Measurements from ENCODE around the gene OVOL1.

OVOL1 gene

DNA sequence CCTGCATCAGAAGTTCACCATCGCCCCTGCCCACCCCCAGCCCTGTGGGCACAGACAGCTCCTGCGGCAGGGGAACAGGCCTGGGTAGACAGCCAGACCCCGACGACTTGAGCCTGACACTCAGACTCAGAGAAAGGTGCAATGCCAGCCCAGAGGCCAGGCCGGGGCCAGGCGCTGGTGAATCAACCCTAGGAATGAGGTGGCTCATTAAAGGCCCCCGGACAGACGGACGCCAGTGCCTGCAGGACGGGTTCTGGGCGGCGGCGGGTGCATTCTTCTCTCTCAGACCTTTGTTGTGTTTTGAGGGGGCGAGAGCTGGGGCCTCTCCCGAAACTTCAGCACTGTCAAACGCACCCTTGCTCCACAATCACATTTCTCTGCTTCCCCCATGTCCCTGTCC lies 5.6 kb downstream of the OVOL1 start:
- DNase-seq, result no peak

DNA sequence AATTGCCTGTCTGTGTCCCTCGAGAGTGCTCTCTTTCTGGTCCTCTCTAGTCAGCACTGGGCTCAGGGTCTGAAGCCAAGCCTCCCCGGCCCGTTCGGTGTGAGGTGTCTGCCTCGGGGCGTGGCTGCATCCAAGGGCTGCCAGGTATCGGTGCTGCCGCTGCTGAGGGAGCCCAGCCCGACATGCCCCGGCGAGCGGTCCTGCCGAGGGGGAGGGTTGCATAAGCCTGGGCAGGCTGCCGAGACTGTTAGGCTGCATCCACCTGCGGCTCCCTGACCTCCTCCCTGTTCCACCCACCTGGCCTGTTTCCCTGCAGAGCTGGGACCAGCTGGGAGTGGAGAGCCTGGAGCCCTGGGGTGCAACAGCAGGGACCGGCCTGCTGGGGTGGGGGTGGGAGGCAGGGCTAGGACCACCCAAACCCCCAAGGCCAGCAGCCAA lies 6.3 kb downstream of the OVOL1 start:
- no peak for DNase-seq

DNA sequence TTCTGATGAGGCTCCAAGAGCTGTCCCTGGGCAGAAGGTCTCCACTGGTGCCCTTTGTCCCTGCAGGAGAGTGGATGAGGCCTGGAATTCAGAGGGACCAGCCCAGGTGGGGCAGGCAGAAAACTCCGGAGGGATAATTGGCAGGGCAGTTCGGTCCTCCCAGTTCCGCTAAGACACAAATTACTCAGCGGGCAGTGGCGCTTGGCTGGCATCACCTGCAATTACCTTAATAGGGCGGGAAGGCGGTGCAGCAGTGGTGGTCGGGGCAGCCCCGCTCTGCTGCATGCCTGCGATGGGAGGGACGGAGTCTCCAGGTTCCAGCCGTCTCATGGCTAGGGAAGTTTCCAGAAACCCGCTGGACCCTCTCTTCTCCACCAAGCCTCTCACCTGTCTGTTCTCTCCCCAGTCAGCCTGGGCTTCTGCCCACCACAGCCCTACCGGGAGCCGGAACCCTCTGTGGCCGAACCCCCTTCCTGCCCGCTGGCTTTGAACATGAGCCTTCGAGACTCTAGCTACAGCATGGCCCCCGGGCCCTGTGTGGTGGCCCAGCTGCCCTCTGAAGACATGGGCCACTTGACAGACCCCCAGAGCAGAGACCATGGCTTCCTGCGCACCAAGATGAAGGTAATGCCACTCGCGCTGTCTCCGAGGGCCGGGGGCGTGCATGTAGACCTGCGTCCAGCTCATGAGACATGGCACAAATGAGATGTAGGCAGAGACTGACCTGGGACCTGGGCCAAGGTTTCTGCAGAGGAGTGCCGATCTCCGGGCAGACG lies 7.0 kb downstream of the OVOL1 start:
- DNase-seq, result no peak

DNA sequence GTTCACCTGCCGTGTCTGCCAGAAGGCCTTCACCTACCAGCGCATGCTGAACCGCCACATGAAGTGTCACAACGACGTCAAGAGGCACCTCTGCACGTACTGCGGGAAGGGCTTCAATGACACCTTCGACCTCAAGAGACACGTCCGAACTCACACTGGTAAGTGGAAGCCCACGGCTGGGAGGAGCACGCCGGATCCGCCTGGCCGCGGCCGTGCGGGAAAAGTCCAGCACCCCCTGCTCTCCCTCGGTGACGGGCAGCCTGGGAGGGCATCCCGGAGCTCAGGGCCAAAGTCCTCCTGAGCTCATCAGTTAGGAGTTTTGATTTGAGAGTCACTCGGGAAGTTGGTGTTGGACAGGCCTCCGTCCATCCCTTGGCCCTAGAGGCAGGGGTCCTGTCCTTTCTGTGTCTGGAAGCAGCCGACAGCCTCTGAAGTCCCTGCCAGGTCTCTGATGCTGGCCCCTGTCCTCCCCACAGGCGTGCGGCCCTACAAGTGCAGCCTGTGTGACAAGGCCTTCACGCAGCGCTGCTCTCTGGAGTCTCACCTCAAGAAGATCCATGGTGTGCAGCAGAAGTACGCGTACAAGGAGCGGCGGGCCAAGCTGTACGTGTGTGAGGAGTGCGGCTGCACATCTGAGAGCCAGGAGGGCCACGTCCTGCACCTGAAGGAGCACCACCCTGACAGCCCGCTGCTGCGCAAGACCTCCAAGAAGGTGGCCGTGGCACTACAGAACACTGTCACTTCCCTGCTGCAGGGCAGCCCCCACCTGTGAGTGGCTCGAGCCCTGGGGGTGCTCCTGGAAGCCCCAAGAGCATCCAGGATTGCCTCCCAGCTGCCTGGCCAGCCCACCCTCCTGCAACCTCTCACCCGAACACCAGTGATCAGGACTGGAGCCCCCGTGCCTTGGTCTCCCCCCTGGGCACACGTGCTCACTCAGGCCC lies 8.0 kb downstream of the OVOL1 start:
- DNase-seq, result no peak

DNA sequence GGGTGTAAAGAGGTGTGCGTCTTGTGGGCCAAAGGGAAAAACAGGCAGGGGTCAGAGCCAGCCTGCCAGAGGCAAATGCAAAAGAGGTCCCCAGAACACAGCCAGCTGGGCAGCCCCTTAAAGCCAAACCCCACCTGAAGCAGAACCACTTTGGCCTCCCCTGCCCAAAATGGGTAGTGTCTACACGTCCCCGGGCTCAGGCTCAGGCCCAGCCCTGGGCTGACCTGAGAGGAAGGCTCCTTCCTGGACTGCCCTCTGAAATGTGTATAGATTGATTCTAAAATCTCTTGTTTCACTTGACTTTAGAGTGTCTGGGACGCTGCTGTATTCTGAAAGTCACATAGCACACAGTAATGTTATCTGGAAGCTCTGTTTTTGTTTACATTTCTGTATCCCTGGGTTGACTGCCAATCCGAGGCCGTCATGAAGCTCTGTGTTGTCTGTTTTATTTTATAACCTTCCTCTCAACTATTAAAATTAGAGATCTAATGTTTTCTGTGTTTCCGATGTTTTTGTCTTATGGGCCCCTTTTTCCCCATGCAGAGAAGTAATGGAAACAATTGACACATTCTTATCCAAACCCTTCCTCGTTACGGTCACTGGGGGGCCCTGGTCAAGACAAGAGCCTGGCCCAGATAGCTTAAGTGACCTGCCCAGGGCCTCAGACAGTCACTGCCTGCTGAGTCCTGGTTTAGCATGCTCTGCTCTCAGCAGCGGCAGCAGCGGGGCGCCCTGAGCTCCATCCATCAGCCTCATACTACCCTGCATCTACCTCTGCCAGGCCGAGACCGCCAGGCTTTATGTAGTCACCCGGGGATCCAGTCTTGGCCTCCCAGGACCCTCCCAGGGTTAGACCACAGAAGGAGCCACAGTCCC lies 10.1 kb downstream of the OVOL1 start:
- DNase-seq, result no peak

DNA sequence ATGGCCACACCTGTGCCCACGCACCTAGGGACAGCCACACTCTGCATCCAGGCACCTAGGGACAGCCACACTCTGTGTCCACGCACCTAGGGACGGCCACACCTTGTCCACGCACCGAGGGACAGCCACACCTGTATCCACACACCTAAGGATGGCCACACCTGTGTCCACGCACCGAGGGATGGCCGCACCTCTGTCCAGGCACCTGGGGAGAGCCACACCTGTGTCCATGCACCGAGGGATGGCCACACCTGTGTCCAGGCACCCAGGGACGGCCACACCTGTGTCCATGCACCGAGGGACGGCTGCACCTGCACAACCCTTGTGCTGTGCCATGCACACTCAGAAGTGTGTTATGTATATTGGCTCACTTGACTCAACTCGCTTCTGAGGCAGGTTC lies 10.8 kb downstream of the OVOL1 start:
- no peak for DNase-seq

DNA sequence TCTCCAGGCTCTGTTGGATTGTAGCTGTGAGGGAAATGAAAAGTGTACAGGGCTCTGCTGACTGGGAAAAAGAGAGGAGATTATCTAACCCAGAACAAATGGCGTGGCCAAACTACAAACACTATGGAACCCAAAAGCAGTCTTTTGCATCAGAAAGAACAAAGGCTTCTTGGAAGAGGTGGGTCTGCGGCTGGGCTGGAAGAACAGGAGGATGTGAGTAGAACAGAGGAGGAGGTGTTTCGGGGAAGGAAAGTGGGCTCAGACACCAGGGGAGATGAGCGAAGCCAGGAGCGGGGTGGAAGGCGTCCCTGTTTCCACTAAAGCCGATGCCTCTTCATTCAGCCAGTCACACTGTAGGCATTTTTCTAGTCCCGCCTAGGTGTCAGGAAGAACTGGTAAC lies 12.0 kb downstream of the OVOL1 start:
- no peak for DNase-seq

DNA sequence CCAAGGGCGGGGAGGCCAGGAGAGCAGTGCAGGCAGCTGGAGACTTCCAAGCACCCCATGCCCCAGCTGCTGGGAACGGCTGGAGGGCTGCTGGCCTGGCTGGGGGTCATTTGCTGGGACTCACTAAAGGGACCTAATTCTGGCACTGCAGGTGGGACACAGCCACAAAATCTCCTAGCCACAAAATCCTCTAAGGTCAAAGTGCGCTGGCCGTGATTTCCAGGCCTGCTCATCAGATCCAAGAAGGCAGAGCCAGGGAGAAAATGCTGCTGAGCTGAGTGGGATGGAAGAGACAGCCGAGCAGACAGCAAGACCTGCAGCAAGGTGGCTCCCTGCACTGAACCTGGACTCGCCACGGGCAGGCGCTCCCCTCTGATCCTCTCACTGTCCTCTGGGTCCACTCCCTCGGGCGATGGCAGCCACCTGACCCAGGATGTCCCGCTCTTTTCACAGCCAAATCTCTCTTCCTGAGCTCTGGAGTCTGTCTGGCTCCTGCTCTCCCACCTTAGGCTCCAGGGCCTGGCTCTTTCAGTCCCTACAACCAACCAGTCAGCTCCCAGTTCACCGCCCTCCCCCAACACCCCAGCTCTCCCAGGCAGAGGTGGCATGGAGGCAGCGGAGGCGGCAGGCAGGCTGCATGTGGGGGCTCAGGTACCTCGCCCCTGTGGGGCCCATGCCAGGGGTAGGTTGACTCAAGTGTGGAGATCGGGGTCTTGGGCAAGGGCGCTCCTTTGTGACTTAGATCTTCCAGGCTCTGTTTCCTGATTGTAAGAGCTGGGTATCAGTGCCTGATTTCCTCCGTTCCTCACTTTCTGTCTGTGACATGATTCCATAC lies 14.5 kb downstream of the OVOL1 start:
- no peak for DNase-seq

DNA sequence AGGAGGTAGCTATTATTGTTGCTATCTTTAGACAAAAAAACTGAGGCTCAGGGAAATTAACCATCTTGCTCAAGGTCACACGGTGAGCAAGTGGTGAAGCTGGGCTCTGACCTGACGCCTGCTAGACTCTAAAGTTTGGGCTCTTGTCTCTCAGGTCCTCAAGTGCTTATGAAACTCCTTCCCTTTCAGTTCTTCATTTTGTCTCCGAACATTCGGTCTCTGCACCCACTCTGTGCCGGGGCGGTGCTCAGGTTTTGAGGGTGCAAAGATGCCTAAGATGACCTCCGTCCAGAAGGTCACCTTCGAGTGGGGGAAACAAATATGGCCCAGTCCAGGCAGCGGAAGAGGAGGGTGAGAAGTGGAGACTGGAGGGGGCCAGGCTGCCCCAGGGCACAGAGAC lies 16.0 kb downstream of the OVOL1 start:
- DNase-seq, result peak; percentile 23

DNA sequence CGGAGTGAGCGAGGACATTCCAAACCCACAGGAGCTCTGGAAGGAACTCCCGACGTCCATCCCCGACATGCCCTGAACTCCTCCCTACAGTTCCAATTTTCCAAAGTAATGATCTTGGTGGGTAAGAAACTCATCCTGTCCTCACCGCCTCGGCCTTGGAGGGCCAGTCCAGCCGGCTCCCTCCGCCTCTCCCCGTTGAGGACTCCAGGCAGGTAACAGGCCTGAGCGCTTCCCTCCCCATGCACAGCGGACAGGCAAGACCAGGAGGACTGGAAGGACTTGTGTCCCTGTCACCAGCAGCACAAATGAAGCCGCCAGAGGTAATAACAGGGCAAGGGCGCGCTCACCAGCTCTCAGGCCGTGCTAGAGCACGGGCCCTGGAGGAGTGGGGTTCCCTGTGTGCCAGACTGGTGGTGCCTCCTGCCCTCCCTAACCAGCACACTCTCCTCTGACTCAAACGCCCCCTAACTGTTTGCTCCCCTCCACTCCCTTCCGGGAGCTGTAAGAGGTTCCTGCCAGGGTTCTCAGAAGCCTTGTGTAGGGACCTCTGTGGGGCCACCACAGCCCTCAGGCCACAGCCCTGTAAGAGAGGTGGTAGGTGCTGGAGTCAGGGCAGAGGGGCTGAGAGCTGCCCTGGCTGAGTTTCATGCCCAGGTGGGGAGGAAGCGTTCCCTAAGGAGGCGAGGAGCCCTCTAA lies 17.1 kb downstream of the OVOL1 start:
- no peak for DNase-seq

DNA sequence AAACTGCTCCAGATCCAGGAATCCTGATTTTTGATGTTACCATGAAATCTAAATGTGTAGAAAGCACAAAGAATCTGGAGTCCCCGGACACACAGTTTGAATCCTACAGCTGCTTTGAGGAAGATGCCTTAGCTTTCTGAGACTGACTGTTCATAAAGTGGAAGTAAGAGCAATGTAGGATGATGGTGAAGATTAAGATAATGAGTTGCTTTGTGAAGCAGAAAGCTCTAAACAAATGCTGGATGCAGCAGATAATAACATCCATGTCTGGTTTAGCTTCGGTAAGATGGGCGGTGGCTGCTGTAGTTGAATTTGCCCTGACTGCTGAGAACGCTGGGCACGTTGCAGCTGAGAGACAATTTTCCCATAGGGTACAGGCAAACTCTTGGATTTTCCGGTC lies 20.1 kb downstream of the OVOL1 start:
- DNase-seq, result peak in 1 of 2 donors; percentile 41

DNA sequence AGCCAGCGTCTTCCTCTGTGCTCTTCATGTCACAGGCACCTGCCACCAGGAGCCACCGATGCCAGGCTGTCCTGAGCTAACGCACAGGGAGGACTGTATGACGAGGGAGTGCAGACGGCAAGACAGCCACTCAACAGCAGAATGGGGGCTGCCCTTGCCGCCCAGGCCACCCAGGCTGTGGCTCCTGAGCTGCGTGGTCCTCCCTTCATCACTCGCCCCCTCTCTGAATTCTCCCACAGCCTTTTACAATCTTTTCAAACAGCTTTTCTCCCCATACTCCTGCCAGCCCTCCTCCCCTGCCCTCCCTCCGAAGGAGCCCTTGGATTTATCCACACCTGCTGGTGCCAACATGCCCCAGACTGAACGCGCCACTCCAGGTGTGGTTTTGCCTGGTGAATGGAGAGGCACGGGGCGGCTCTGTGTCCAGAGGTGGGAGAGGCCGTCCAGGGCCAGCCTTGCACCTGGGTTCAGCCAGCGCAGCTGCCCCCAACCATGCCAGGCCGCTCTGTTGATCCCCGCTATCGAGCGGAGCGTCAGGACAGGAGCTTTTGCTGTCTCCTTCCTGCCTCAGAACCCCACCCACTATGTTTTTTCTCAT lies 22.0 kb downstream of the OVOL1 start:
- no peak for DNase-seq

DNA sequence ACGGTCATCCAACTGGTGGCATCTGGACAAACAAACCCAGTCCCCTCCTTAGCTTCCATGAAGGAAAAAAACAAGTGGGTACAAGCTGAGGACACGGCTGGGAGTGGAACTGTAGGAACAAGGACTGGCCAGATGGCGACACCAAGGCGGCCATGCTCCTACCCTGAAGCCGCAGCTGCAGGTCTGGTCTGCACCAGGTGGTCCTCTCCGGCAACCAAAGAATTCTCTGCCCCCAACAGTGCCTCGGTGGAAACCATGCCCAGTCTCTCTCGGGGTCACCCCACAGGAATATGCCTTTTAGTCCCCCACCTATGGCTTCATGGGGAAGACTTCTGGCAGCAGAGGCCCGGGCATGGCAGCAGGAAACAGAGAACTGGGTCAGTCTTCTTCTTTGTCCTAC lies 22.6 kb downstream of the OVOL1 start:
- no peak for DNase-seq

DNA sequence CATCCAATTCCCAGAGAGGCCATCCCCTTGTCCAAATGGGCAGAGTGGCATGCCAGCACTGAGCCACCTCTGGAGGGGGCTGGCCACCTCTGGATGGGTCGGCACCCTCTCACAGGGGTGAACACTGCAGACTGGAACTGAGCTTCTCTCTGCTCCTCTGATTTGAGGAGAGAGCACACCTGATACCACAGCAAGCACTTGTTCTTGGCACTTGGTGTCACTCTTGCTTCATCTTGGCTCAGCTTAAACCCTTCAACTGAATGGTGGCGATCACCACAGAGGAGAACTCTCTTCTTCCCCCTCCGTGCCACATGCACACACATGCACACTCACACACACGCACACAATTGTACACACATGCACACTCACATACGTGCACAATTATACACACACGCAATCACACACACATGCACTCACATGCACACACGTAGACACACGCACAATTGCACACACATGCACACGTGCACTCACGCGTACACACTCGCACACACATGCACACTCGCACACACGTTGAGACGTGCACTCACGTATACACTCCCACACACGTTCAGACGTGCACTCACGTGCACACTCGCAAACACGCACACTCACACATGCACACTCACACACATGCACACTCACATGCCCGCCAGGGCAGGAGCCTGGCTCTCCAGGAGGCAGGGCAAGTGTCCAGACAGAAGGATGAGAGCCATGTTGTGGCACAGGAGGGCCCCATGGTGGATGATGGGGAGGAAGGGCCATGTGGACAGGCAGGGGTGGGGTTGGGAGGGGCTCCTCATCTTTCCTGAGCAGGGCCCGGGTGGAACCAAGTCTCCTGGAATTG lies 23.4 kb downstream of the OVOL1 start:
- DNase-seq, result peak in 1 of 2 donors; percentile 47

DNA sequence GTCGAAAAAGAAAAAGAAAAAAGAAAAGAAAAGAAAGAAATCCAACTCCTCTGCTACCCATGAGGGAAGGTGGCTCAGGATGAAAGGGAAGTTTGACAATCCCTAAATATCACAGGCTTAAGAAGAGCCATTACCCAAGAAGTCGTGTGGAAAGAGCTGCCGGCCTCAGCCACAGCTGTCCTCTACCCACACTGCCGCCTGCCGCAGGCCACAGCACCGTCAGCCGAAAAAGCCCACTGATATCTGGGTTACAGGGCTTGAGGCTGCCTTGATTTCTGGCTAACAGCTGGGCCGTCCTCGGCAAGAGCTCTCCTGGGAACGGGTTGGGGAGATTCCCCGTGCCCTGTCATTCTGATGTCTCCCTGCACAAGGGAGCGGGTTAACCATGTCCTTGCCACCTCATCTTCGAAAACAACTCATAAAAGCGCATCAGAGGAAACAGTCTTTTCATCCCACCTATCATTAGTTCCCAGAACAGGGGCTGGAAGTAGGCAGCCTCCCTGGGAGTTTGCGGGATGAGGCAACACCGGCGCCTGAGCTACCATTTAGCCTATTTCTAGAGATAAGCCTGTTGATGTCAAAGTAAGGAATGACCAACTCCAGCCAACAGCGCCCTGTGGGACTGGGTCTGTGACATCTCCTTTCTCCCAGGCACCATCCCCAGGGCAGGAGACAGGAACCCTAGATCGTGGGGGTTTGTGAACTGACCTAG lies 25.1 kb downstream of the OVOL1 start:
- peak; percentile 86 to 97 for DNase-seq

DNA sequence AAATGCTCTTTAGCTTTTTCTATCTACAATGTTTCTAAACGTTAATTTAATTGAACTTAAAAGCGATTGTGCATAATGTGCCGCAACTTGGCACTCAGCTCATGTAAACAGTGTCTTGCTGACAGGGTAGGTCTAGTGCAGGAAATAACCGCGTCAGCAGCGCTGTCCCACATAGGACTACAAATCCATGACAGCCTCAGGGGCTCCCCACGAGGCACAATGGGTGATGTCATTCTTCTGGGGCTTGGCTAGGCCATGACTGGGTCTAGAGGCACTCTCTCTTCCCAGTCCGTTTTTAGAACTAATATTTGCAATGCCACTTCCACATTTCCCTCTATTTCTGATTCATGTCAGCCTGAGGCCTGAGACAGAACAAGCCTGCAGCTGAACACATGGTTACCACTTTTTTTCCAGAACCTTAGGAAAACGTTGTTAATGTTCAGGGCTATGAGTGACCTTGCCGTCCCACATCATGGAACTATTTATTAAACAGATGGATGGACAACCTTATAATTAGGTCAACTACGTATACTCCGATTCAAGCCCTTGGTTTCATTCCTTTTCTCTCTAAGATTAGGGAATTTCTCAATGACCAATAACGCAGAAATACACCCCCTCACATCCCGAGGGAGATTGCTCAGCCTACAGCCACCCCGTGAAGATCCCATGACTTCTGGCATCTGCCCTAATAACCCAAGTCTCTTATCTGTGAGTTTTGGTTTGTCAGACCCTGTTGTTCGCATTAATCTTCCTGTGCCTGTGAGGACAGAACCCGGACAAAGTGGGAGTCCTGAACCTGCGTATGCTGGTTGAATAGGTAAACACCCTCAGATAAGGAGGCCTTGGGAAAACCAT lies 27.5 kb downstream of the OVOL1 start:
- peak; percentile 96 to 99 for DNase-seq

DNA sequence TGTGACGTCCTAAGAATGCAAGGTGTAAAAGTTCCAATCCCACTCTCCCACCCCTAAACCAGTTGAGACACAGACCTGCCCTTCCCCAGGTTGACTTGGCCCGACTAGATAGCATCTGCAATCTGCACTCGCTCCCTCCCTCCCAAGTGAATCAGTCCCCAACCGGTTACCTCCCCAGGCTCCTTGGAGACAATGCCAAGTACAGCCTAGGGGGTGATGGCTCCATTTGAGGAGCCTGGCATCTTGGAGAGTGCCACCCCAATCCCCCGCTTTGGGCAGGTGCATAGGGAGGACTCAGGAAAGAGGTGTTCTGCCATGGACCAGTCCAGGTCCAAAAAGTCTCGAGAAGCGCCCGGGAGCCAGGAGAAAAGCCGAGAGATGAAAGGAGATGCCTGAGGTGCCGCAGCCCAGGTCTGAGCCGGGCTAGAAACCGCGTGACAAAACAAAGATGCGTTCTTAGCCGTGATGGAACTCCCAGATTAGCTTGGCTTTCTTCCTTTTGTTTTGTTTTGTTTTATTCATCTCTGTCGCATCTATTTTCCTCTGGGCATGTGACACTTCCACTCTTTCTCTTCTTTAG lies 28.2 kb downstream of the OVOL1 start:
- peak in 1 of 2 donors; percentile 13 for DNase-seq

DNA sequence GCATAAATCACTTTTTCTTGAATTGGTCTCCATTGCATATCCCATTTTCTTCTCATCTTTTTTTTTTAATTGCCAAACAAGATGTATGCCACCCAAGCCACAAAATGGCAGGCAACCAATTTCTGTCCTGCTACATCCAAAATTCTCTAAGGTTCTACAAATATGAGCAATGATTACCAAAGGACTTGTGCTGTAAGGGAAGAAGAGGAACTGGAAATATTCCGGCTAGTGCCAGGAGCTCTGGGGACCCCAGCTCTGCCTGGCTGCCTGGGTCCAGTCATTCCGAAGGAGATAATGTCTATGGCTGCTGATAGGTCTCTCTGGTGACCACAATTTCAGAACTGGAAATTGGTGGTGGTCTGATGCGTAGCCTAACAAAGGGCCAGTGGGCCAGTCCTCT lies 29.8 kb downstream of the OVOL1 start:
- DNase-seq, result peak; percentile 46 to 55
